GM19193 (cell line): ENCODE results near the gene NUDT1.

Experiments
- POLR2A ChIP-seq: IDR thresholded peaks from 4 replicates; pipeline ENCODE4 v1.6.1; 2011; ENCODE audit not compliant: insufficient read depth, insufficient read length; ENCODE audit errors: extremely low read depth

NUDT1 gene

DNA sequence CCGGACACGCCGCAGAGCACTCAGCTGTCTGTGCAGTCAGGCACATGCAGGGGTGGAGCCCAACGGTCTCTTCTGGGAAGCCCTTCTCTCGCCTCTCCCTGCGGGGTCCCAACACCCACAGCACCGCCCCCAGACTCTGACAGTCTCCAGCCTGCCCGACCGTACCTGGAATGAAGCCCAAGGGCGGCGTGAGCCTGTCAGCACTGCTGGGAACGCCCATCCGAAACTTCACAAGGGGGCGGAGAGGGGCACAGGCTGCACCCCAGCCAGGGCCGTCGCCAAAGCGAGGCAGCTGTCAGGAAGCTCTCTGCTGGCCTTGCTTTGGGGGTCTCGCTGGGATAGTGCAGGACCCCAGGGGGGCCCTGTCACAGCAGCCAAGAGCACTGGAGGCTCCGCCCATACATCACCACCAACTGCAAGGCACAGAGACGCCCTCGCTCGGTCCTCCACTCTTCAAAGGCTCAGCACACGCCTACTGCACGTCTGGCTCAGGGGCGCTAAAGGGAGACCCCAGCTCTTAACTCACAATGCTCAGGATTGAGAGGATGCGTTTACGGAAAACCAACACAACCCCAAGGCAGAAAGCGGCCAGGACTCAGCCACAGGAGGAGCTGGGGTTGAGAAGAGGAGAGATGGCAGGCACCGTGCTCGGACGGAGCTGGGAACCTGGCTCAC, 40.2 kb upstream of the NUDT1 start:
- no peak for TF ChIP-seq POLR2A

- TF ChIP-seq POLR2A = no peak
Observed at GRCh38 chr7:2202361-2202761, 39.7 kb upstream of the NUDT1 start.

- no peak for TF ChIP-seq POLR2A
Observed at GRCh38 chr7:2202901-2203765, 38.9 kb upstream of the NUDT1 start.

DNA sequence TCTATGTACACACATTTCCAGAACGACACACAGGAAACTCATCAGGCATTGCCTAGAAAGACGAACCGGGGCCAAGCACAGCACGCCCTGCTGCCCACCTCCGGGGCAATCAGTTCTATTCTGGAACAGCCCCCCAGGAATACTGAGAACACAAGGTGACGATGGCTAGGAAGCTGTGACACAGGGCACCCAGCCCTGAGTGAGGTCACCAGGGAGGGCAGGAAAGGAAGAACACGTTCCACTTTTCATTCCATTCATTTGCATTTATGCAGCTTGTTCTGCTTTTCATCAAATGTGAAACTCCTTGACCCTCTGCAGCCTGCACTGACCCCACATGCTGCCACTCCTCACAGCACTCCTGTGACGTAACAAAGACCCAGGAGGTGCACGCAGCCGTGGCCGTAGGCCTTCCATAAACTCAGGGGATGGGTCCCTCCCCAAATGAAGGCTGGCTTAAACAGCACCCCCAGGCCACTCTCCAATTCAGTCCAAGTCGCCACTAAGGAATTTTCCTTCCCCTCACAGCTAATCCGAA, 38.2 kb upstream of the NUDT1 start:
- TF ChIP-seq POLR2A = no peak

- no peak for TF ChIP-seq POLR2A
Observed at GRCh38 chr7:2204446-2204845, 37.6 kb upstream of the NUDT1 start.

GRCh38 chr7:2205036-2205780, 36.8 kb upstream of the NUDT1 start:
- no peak for TF ChIP-seq POLR2A

GRCh38 chr7:2208712-2209111, 33.3 kb upstream of the NUDT1 start:
- no peak for TF ChIP-seq POLR2A

DNA sequence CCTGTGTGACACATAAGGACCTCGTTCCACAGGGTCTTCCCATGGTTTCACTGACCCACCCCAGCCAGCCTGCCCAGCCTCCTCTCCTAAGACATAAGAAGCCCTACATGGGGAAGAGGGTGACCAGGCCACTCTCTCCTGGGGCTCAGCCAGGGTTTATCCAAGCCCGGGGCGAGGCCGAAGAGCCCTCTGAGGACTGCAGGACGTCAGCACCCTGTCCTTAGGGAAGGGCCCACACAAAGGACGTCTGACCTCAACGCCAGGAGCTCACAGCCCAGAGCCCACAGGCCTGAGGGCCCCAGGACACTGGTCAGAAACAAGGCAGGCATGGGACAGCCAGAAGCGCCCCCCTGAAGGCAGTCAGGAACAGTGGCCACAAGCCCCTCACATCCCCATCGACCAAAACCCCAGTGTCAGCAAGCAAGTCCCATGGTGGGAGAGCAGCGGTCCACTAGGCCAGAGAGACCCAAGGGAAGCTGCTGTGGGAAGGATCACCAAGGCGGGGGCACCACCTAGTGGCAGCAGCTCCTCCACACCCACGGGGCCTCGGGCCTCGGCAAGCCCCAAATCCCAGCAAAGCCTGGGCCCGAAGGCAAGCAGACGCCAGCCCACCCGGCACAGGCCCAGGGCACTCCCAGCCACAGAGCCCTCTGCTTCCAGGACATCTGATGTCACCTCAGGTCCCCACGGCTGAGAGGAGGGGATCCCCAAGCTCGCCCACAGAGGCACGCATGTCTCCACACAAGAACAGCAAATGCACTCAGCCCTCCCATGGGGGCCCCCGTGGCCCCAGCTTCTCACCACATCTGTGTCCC, 32.7 kb upstream of the NUDT1 start:
- TF ChIP-seq POLR2A = peak; percentile 22

DNA sequence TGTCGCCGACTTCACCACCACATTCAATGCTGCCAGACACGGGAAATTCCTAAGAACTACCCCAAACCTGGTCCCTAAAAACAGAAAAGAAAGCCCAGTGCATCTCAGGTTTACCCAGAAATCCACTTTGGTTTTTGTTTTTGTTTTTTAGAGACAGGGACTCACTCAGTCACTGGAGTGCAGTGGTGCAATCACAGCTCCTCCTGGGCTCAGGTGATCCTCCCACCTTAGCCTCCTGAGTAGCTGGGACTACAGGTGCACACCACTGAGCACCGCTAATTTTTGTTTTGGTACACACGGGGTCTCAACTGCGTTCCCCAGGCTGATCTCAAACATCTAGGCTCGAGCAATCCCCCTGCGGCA, 32.1 kb upstream of the NUDT1 start:
- no peak for TF ChIP-seq POLR2A

- no peak for TF ChIP-seq POLR2A
Observed at GRCh38 chr7:2210551-2211258, 31.3 kb upstream of the NUDT1 start.

DNA sequence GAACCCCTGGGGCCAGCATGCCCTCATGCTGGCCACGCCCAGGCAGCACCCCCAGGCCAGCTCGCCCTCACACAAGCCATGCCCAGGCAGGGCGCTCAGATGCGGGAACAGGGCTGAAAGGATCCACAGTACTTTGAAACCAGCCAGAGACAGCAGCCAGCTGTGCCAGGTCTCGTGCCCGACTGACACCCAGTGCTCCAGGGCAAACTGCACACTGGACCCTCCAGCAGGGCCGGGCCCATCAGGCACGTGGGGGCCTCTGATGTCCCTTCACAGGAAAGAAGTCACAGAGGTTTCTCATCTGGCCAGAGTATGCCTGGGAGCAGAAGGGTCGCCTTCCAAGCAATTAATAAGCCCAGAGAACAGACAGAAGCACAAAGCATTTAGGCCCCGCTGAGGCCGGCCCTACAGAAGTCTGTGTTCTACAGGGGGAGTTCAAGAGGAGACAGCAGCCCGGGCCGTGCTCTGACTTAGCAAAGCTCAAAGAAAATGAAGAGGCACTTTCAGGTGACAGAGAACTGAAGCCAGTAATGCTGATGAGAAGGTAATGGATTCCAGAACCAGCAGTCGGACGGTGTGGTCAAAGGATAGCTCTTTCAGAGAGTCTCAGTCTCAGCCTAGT, 30.7 kb upstream of the NUDT1 start:
- no peak for TF ChIP-seq POLR2A

DNA sequence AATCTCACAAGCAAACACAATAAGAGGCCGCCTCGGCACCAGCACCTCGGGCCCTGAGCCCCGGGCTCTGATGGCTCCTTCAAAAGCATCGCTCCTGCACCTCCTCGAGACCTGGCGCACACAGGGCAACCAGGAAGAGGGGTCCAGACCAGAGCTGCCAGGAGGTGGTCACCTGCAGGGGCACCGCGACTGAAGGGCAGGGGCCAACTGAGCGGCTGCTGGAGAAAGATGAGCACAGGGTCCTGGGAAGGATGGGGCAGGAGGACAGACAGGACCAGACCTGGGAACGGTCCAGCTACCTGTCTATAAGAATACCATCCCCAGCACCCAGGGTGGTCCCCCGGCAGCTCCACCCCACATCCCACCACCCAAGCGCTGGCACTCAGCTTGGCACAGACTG, 30.1 kb upstream of the NUDT1 start:
- TF ChIP-seq POLR2A = no peak

DNA sequence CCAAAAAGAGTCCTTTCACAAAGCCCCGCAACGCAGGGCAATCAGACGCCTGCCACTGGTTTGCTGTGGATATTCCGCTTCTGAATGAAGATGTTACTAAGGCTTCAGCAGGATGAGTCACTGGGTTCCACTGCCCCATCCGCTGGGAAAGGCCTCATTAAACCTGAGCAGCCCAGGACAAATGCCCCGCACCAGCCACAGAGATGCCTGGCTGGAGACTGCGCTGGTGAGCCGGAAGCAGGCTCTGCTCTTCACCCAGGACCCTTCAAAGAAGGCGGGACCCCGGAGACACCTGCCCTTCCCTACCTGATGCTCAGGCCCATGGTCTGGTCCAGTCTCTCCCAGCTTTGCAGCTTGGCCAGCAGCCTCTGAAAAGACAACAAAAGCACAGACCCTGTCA, 29.1 kb upstream of the NUDT1 start:
- no peak for TF ChIP-seq POLR2A

GRCh38 chr7:2213551-2214215, 28.3 kb upstream of the NUDT1 start:
- TF ChIP-seq POLR2A = no peak

DNA sequence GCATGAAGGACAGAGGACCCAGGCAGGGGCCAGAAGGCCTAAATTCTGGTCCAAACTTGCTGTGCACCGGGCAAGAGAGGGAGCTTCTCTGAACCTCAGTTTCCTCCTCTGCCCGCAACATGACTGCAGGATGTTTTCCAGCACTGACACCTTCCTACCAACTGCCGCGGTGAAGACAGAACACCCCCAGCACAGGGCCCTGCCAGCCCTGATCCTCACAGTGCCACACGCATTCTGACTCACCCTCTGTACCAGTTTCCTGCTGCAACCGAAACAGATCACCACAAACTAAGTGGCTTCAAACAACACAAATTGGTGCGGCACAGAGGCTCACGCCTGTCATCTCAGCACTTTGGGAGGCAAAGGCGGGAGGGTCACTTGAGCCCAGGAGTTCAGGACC, 27.4 kb upstream of the NUDT1 start:
- no peak for TF ChIP-seq POLR2A
